Measurements from ENCODE around the gene KCNS1.

- TF ChIP-seq POLR2AphosphoS5 (IDR thresholded peaks at IDR 0.05) (no peak), CTCF (IDR thresholded peaks at IDR 0.05) (no peak), POLR2A (IDR thresholded peaks at IDR 0.05) (no peak)
These were observed 44.3 kb downstream of the KCNS1 start for GRCh38 chr20:45056473-45057173.
